ENCODE measurements around the gene NADSYN1.

NADSYN1 gene

DNA sequence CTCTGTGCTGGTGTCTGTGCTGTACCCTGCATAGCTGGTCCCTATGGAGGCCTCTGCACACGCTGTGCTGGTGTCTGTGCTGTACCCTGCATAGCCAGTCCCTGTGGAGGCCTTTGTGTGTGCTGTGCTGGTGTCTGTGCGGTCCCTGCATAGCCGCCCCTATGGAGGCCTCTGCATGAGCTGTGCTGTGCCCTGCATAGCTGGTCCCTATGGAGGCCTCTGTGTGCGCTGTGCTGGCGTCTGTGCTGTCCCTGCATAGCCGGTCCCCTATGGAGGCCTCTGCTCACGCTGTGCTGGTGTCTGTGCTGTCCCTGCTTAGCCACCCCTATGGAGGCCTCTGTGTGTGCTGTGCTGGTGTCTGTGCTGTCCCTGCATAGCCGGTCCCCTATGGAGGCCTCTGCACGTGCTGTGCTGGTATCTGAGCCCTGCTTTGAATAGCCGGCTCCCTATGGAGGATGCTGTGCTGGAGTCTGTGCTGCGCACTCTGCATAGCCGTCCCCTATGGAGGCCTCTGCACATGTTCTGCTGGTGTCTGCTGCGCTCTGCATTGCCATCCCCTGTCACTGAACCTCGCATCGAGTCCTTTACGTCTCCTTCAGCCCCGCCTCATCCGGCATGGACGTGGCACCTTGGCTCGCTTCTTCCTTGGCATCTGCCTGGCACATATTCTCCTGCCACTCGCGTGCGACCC is 6.2 kb downstream of the NADSYN1 start:
- ATAC-seq (replicated peaks; ENCODE audit: extremely low read depth, poor library complexity, severe bottlenecking) (no peak), DNase-seq (ENCODE audit: low spot score in 2 of 2) (no peak)
- H3K36me3 Mint-ChIP-seq (ENCODE audit: insufficient read depth): peaks cover 48% of the 10 kb centered on the region
- no peaks in the 10 kb centered on the region for H3K27me3 Mint-ChIP-seq
- H3K27ac Mint-ChIP-seq (ENCODE audit: low read depth): no peak overlapping the region
- peaks cover 52% of the 10 kb centered on the region for H3K4me1 Mint-ChIP-seq
- no peaks in the 10 kb centered on the region for H3K9me3 Mint-ChIP-seq
- H3K4me3 Mint-ChIP-seq: no peak overlapping the region

DNA sequence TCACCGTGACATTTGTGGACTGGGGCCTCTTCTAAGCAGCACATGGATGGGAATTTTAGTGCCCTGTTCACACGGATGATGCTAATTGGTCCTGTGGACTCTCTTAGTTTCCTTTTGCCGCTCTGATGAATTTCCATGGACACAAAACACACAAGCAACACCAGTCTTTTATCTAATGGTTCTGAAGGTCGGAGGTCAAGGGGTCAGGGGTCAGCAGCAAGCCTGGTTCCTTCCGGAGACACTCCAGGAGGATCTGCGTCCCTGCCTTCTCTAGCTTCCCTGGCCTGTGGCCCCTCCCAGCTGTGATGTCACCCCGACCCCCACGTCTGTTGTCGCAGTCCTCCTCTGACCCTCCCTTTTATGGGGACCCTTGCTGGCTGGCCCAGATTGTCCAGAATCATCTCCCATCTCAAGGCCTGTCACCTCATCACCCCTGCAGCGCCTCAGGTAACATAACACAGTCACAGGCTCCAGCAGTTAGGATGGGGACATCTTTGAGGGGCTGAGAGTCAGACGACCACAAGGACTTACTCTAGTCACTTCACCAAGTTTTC is 6.8 kb downstream of the NADSYN1 start:
- H3K9me3 Mint-ChIP-seq: no peaks in the 10 kb centered on the region
- no peaks in the 10 kb centered on the region for H3K27me3 Mint-ChIP-seq
- peak overlapping the region; percentile 73 for H3K27ac Mint-ChIP-seq (ENCODE audit: low read depth)
- peaks cover 51% of the 10 kb centered on the region for H3K36me3 Mint-ChIP-seq (ENCODE audit: insufficient read depth)
- no peak for ATAC-seq (replicated peaks; ENCODE audit: extremely low read depth, poor library complexity, severe bottlenecking)
- H3K4me3 Mint-ChIP-seq: no peak overlapping the region
- peaks cover 47% of the 10 kb centered on the region for H3K4me1 Mint-ChIP-seq
- DNase-seq (ENCODE audit: low spot score in 2 of 2): no peak

DNA sequence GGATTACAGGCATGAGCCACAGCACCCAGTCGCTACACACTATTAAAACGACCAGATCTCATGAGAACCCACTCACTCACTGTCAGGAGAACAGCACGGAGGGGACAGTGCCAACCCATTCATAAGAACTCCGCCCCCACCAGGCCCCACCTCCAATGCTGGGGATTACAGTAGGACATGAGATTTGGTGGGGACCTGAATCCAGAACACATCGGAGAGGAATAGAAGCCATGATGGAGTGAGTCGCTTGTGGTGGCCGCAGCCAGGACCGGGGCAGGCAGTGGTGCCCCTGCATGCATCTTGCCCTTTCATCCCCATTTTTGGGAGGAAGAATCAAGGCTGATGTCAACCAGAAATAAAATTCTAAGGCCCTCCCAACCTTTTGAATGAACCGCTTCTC is 8.7 kb downstream of the NADSYN1 start:
- Mint-ChIP-seq H3K4me3 (no peak overlapping the region), H3K4me1 (peaks cover 31% of the 10 kb centered on the region), H3K9me3 (no peaks in the 10 kb centered on the region), H3K36me3 (ENCODE audit: insufficient read depth) (peaks cover 44% of the 10 kb centered on the region), H3K27ac (ENCODE audit: low read depth) (no peak overlapping the region), H3K27me3 (no peaks in the 10 kb centered on the region)
- ATAC-seq (replicated peaks; ENCODE audit: extremely low read depth, poor library complexity, severe bottlenecking): no peak
- no peak for DNase-seq (ENCODE audit: low spot score in 2 of 2)

DNA sequence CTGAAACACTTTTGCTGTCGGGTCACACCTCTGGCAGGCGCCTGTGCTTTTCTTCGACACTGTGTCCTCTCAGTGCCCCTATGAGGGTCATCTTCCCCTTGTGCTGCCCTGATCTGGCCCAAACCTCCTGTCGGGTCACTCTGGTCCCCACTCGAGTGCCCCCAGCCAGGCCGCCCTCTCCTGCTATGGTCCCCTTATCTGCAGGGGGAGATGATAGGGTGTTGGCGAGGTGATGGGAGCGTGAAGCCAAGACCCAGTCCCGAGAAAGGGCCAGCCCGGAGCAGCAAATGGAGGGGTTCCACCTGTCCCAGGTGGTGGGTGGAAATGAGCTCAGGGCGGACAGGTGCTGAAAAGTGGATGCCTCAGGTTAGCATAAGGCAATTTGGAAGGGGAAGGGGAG is 9.7 kb downstream of the NADSYN1 start:
- Mint-ChIP-seq H3K27me3 (no peaks in the 10 kb centered on the region), H3K9me3 (no peaks in the 10 kb centered on the region), H3K27ac (ENCODE audit: low read depth) (no peak overlapping the region), H3K36me3 (ENCODE audit: insufficient read depth) (peaks cover 40% of the 10 kb centered on the region), H3K4me1 (peaks cover 26% of the 10 kb centered on the region), H3K4me3 (no peak overlapping the region)
- DNase-seq (ENCODE audit: low spot score in 2 of 2) (no peak), ATAC-seq (replicated peaks; ENCODE audit: extremely low read depth, poor library complexity, severe bottlenecking) (no peak)

DNA sequence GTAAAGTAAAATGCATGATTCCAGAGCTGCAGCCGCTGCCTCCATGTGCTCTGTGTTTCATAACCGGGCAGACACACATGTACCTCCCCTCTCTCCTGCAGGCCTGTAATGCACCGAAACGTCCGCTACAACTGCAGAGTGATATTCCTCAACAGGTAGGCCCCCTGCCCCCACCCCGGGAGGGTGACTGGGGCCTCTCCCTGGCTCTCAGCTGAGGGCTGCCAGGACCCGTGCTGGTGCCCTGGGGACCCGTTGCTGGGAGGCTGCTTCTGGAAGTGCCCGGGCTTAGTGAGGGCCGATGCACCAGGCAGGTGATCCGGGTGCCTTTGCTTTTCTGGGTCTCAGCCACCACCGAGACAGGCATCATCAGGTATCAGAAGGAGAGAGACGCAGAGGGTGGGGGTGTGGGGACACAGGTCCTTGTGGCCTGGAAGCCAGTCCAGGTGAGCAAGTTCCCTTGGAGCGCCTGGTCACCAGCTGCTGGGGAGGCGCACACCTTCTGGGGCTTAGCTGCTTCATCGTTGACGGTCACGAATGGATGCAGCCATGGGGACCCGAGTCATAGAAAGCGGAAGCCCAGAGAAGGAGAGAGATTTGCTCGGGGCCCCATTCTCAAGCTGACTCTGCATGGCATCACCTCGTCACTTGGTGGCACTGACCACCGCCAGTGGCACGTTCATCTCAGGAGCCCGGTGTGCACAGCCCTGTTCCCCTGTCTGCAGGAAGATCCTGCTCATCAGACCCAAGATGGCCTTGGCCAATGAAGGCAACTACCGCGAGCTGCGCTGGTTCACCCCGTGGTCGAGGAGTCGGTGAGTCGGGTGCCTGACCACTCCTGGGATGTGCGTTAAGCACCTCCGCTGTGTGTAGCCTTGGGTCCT is 10.6 kb downstream of the NADSYN1 start:
- Mint-ChIP-seq H3K9me3 (no peaks in the 10 kb centered on the region), H3K27ac (ENCODE audit: low read depth) (no peak overlapping the region), H3K4me1 (peaks cover 22% of the 10 kb centered on the region), H3K36me3 (ENCODE audit: insufficient read depth) (peaks cover 35% of the 10 kb centered on the region), H3K4me3 (no peak overlapping the region), H3K27me3 (no peaks in the 10 kb centered on the region)
- no peak for DNase-seq (ENCODE audit: low spot score in 2 of 2)
- ATAC-seq (replicated peaks; ENCODE audit: extremely low read depth, poor library complexity, severe bottlenecking): no peak

DNA sequence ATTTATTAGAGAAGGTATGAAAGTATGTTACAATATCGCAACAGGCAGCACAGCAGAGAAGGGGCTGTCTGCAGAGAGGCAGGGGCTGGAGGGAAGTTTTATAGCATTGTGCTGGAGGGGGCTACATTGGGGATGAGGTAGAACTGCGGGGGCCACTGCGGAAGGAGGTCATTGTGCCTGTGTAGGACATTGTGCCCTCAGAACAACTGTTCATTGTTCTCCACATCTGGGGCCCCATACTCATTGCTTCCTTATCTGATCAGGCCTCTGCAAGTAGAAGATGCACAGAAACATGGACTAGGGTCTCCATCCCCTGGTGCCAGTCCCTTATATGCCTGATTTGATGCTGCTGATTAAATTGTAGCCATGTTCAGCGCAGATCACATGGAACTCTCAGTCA is 12.1 kb downstream of the NADSYN1 start:
- DNase-seq (ENCODE audit: low spot score in 2 of 2) (no peak), ATAC-seq (replicated peaks; ENCODE audit: extremely low read depth, poor library complexity, severe bottlenecking) (no peak)
- Mint-ChIP-seq H3K36me3 (ENCODE audit: insufficient read depth) (peaks cover 33% of the 10 kb centered on the region), H3K27me3 (no peaks in the 10 kb centered on the region), H3K4me1 (peaks cover 14% of the 10 kb centered on the region), H3K27ac (ENCODE audit: low read depth) (no peak overlapping the region), H3K4me3 (no peak overlapping the region), H3K9me3 (no peaks in the 10 kb centered on the region)

DNA sequence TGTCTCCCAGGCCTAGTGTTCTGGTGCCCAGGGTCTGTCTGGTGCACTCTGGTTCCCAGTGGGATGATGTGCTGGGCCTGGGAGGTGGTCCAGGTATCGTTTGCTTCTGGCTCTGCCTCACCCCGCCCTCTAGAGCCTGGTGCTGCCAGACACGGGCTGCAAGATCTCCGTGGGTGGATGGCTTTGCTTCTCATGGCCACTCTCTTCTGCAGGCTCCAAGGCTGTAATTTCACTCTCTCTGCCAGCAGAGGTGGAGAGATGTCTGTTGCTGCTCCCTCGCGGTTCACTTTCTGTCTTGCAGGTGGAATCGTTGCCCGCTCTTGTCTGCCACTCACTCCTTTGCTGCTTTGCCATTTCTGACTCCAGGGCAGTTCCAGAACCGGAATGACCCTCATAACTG is 13.4 kb downstream of the NADSYN1 start:
- Mint-ChIP-seq H3K36me3 (ENCODE audit: insufficient read depth) (peaks cover 24% of the 10 kb centered on the region), H3K9me3 (no peaks in the 10 kb centered on the region), H3K27ac (ENCODE audit: low read depth) (no peak overlapping the region), H3K27me3 (no peaks in the 10 kb centered on the region), H3K4me1 (peaks cover 7% of the 10 kb centered on the region), H3K4me3 (no peak overlapping the region)
- DNase-seq (ENCODE audit: low spot score in 2 of 2) (no peak), ATAC-seq (replicated peaks; ENCODE audit: extremely low read depth, poor library complexity, severe bottlenecking) (no peak)

DNA sequence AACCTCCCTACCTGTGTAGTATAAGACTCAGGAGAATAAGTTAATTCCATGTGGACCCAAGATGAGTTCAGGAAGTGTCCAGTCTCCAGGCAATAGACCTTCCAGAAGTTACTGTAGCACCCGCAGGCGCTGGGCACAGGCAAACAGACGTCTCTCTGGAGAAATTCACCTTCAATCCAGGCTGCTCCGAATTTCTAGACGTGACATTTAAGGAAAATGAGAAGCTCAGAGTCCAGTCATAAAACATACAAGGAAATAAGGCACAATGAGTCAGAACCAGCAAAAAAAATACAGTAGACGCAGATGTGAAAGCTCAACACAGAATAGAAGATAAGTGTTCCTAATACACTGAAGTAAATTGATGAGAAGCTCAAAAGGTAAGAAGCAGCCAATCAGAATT is 14.2 kb downstream of the NADSYN1 start:
- peaks cover 26% of the 10 kb centered on the region for H3K36me3 Mint-ChIP-seq (ENCODE audit: insufficient read depth)

DNA sequence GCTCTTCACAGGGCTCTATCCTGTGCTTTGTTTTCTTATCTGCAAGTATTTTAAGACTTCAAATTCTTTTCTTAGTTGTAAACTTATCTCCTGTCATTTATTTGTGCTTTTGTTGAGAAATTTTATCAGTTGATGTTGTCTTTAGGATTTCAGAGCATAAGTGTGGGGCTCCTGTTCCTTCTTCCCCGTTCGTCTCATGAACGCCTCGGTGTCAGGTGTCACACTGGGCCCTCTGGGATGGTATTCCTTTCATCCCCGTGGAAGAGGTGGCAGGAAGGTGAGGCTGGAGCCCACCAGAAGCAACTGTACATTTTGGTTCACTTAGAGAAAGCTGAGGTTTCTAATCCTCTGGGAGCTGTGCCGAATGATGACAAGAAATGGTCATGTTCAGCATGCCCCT is 17.9 kb downstream of the NADSYN1 start:
- H3K9me3 Mint-ChIP-seq: no peaks in the 10 kb centered on the region
- no peaks in the 10 kb centered on the region for H3K4me1 Mint-ChIP-seq
- H3K36me3 Mint-ChIP-seq (ENCODE audit: insufficient read depth): peaks cover 33% of the 10 kb centered on the region
- ATAC-seq (replicated peaks; ENCODE audit: extremely low read depth, poor library complexity, severe bottlenecking) (no peak), DNase-seq (ENCODE audit: low spot score in 2 of 2) (no peak)
- H3K4me3 Mint-ChIP-seq: no peak overlapping the region
- no peaks in the 10 kb centered on the region for H3K27me3 Mint-ChIP-seq
- H3K27ac Mint-ChIP-seq (ENCODE audit: low read depth): no peak overlapping the region

More for the DNA sequence above, 14.2 kb downstream of the NADSYN1 start:
- Mint-ChIP-seq H3K4me1 (peaks cover 7% of the 10 kb centered on the region), H3K9me3 (no peaks in the 10 kb centered on the region), H3K27ac (ENCODE audit: low read depth) (no peak overlapping the region), H3K4me3 (no peak overlapping the region), H3K27me3 (no peaks in the 10 kb centered on the region)
- DNase-seq (ENCODE audit: low spot score in 2 of 2) (no peak), ATAC-seq (replicated peaks; ENCODE audit: extremely low read depth, poor library complexity, severe bottlenecking) (no peak)

DNA sequence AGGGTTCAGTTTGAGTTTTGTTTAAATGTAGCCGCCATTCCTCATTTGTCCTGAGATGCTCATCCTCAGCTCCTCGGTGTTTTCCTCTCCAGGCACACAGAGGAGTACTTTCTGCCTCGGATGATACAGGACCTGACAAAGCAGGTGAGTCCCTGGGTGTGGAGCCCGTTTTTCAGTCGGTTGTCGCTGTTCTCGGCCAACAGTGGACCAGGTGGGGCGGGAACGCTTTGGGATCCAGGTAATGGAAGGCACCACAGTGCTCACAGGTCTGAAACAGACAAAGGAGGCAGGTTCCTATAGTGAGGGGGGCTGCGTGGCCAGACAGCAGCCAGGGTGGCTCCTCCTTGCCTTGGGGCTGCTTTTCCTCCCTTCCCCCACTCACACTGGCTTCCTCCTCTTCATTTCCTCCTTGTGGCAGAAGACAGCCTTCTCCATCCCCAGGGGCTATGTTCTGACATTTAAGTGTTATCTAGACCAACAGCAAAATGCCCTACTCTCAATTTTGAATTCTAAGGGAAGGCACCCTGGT is 19.4 kb downstream of the NADSYN1 start:
- no peak for ATAC-seq (replicated peaks; ENCODE audit: extremely low read depth, poor library complexity, severe bottlenecking)
- no peaks in the 10 kb centered on the region for H3K9me3 Mint-ChIP-seq
- no peak for DNase-seq (ENCODE audit: low spot score in 2 of 2)
- H3K4me3 Mint-ChIP-seq: no peak overlapping the region
- H3K27ac Mint-ChIP-seq (ENCODE audit: low read depth): no peak overlapping the region
- H3K4me1 Mint-ChIP-seq: no peaks in the 10 kb centered on the region
- H3K27me3 Mint-ChIP-seq: no peaks in the 10 kb centered on the region
- H3K36me3 Mint-ChIP-seq (ENCODE audit: insufficient read depth): peaks cover 38% of the 10 kb centered on the region

DNA sequence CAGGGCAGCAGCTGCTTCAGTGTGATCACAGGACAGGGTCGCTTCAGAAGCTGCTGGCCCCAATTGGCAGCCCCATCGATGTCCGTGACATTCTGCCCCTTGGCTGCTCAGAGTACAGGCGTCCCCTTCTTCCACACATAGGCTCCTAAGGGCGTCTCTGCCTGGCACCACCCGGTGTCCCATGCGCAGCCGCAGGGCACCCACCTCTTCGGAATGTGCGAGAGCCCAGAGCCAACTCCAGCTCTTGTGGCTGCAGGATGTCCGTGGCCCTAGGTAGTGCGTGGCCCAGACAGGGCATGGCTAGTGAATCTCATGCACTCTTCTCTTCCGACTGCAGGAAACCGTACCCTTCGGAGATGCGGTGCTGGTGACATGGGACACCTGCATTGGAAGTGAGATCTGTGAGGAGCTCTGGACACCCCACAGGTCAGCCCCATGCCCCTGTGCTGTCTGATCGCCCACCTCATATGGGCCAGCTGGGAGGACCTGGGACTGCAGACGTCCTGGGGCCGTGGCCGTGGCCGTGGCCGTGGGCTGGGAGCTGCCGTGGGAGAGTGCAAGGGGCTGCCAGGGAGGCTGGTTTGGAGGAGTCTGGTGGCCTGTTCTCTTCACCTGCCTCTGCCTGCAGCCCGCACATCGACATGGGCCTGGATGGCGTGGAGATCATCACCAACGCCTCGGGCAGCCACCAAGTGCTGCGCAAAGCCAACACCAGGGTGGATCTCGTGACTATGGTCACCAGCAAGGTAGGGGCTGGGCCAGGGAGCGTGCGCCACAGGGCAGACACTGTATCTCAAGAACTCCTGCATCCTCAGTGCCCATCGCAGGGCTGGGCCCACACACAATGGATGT is 20.2 kb downstream of the NADSYN1 start:
- Mint-ChIP-seq H3K27me3 (no peaks in the 10 kb centered on the region), H3K27ac (ENCODE audit: low read depth) (no peak overlapping the region), H3K9me3 (no peaks in the 10 kb centered on the region), H3K4me3 (no peak overlapping the region), H3K36me3 (ENCODE audit: insufficient read depth) (peaks cover 38% of the 10 kb centered on the region), H3K4me1 (no peaks in the 10 kb centered on the region)
- DNase-seq (ENCODE audit: low spot score in 2 of 2): no peak
- no peak for ATAC-seq (replicated peaks; ENCODE audit: extremely low read depth, poor library complexity, severe bottlenecking)

DNA sequence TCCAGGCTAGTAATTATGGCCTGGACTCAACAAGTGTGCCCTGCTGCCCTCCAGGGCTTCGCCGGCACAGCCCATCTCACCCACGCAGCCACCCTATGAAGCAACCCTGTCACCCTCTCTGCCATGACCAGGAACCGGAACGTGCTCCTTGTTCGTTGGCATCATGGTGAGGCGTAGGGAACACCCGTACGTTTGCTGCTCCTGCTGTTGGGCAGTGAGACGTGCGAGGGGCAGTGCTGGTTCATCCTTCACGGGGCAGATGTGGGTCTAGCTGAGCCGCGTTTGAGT is 20.7 kb downstream of the NADSYN1 start:
- Mint-ChIP-seq H3K27ac (ENCODE audit: low read depth) (no peak overlapping the region), H3K36me3 (ENCODE audit: insufficient read depth) (peaks cover 41% of the 10 kb centered on the region), H3K9me3 (no peaks in the 10 kb centered on the region), H3K4me1 (no peaks in the 10 kb centered on the region), H3K4me3 (no peak overlapping the region), H3K27me3 (no peaks in the 10 kb centered on the region)
- DNase-seq (ENCODE audit: low spot score in 2 of 2) (no peak), ATAC-seq (replicated peaks; ENCODE audit: extremely low read depth, poor library complexity, severe bottlenecking) (no peak)
